A549 (cell line): ENCODE measurements around the gene RPL26. TPM values are rescaled to one million over a fixed set of nuclear protein-coding genes. Genes with fewer than 3 reads are reported as not detected.
"Not testable (repeated sequence)": the region's sequence is repeated elsewhere in the genome, so short reads cannot be mapped to it uniquely, and the experiment has no call there.

Experiments
- ATAC-seq, 2 experiments: fragments of 200-7000 bp in 1 of 2; fragments of >200 bp in 1 of 2; cut with Nextera tagmentation in 1 of 2; cut with Tn5 transposase in 1 of 2; 3 replicates each; pipeline versions ENCODE4 v1.8.0 to v1.9.1; 2018 to 2020; ENCODE audit warnings: mild to moderate bottlenecking in 1 of 2, moderate library complexity in 1 of 2
- CTCF ChIA-PET: fragments of 300-600 bp; sonication (Branson Sonifier 250); formaldehyde crosslinking; extraction: SDS; loops from one replicate; lab custom pipeline; 2021; ENCODE audit warnings: antibody characterized with exemption, inconsistent platforms; lab: Yijun Ruan, JAX
- POLR2A ChIA-PET: fragments of 350-600 bp; formaldehyde crosslinking; extraction: SDS; loops from one replicate; lab custom pipeline; 2021; ENCODE audit warnings: antibody characterized with exemption, inconsistent platforms; lab: Yijun Ruan, JAX
- DNase-seq, 2 experiments: peaks; one replicate each; pipeline versions ENCODE4 v3.0.0 to v3.0.0-alpha.2; 2011 to 2016; ENCODE audit warnings: low read depth in 1 of 2, low spot score in 1 of 2
- FAIRE-seq: peaks from 2 replicates; lab custom pipeline; 2011; peaks lifted over from hg19 to GRCh38; lab: Jason Lieb, UNC
- H3K27ac ChIP-seq, 2 experiments: fragments of >200 bp; sonication (Bioruptor Twin); formaldehyde crosslinking; 3 replicates each; pipeline ENCODE4 v1.5.1; 2016 to 2017
- H3K4me1 ChIP-seq: fragments of >200 bp; sonication (Bioruptor Twin); formaldehyde crosslinking; 3 replicates; pipeline ENCODE4 v1.6.1; 2016
- H3K4me2 ChIP-seq: fragments of >200 bp; sonication (Bioruptor Twin); formaldehyde crosslinking; 3 replicates; pipeline ENCODE4 v1.6.1; 2016
- H3K4me3 ChIP-seq: fragments of >200 bp; sonication (Bioruptor Twin); formaldehyde crosslinking; 3 replicates; pipeline ENCODE4 v1.5.1; 2016
- H3K9me3 ChIP-seq: fragments of >200 bp; sonication (Bioruptor Twin); formaldehyde crosslinking; 3 replicates; pipeline ENCODE4 v1.6.1; 2016
- BCL3 ChIP-seq: fragments of >200 bp; sonication (Bioruptor Twin); formaldehyde crosslinking; IDR thresholded peaks from 3 replicates; pipeline ENCODE4 v1.6.1; 2016
- CBX2 ChIP-seq: fragments of 200-600 bp; sonication (generic); IDR thresholded peaks from 2 replicates; pipeline ENCODE4 v1.6.1; 2016; ENCODE audit warnings: low read depth, mild to moderate bottlenecking, borderline replicate concordance
- ESRRA ChIP-seq: fragments of 150-350 bp; IDR thresholded peaks from 2 replicates; pipeline ENCODE4 v1.6.1; 2014; ENCODE audit warnings: mild to moderate bottlenecking, low read length, borderline replicate concordance
- GATA3 ChIP-seq: IDR thresholded peaks from 2 replicates; pipeline ENCODE4 v1.6.1; 2012; ENCODE audit warnings: borderline replicate concordance
- HES2 ChIP-seq: fragments of >200 bp; sonication (Bioruptor Twin); formaldehyde crosslinking; IDR thresholded peaks from 2 replicates; pipeline ENCODE4 v1.6.1; 2016
- HEYL ChIP-seq: fragments of 250-450 bp; sonication (Bioruptor Pico); IDR thresholded peaks from 2 replicates; pipeline ENCODE4 v1.8.0; 2021; ENCODE audit warnings: mild to moderate bottlenecking, moderate library complexity
- HOXA7 ChIP-seq: fragments of 250-450 bp; sonication (Bioruptor Pico); IDR thresholded peaks from 2 replicates; pipeline ENCODE4 v1.5.0; 2020; ENCODE audit warnings: mild to moderate bottlenecking, moderate library complexity
- HOXB13 ChIP-seq: fragments of 250-450 bp; sonication (Bioruptor Pico); IDR thresholded peaks from 2 replicates; pipeline ENCODE4 v1.5.0; 2020; ENCODE audit warnings: low read depth, mild to moderate bottlenecking, moderate library complexity
- HOXB5 ChIP-seq: fragments of 250-450 bp; sonication (Bioruptor Pico); IDR thresholded peaks from 2 replicates; pipeline ENCODE4 v1.5.0; 2020; ENCODE audit warnings: mild to moderate bottlenecking, moderate library complexity
- MYC ChIP-seq: IDR thresholded peaks from 2 replicates; pipeline ENCODE4 v1.6.1; 2012; ENCODE audit warnings: mild to moderate bottlenecking, inconsistent platforms, low read length, improper control_type of control experiment, borderline replicate concordance
- PBX3 ChIP-seq: IDR thresholded peaks from 2 replicates; pipeline ENCODE4 v1.6.1; 2012
- POLR2A ChIP-seq: IDR thresholded peaks from 2 replicates; pipeline ENCODE4 v1.6.1; 2012; ENCODE audit warnings: mild to moderate bottlenecking, low read length
- RNF2 ChIP-seq: fragments of 200-600 bp; sonication (generic); IDR thresholded peaks from 2 replicates; pipeline ENCODE4 v1.6.1; 2016; ENCODE audit warnings: low read depth, mild to moderate bottlenecking, antibody characterized with exemption, moderate library complexity, borderline replicate concordance
- SREBF2 ChIP-seq: fragments of 450-650 bp; IDR thresholded peaks from 2 replicates; pipeline ENCODE4 v1.6.1; 2014; ENCODE audit warnings: mild to moderate bottlenecking, moderate library complexity
- TFCP2L1 ChIP-seq: fragments of 250-450 bp; sonication (Bioruptor Pico); IDR thresholded peaks from 2 replicates; pipeline ENCODE4 v1.5.0; 2021; ENCODE audit warnings: mild to moderate bottlenecking
- ZNF302 ChIP-seq: fragments of 250-450 bp; sonication (Bioruptor Pico); IDR thresholded peaks from 2 replicates; pipeline ENCODE4 v1.9.0; 2021; ENCODE audit warnings: inconsistent platforms, mild to moderate bottlenecking, moderate library complexity
- WGBS: methylation state at CpG from one replicate; pipeline ENCODE4 v1.1.6; 2017; ENCODE audit errors: missing lambda C conversion rate; 5-methylcytosine and 5-hydroxymethylcytosine counted together
- polyA plus RNA-seq, 4 experiments: library from polyadenylated mRNA; depleted of rRNA in 3 of 4; stranded (reverse); fragments of >200 nt; fragmentation: RNase III in 1 of 4; extraction: RNeasy Plus Mini Kit Qiagen cat#74134 plus additional on column Dnase treatment in 1 of 4; gene quantifications; 2 replicates in 3 of 4; 3 replicates in 1 of 4; pipeline ENCODE4 v1.2.3, GENCODE V29; 2011 to 2017
- TF ChIP-seq, protein P1 (sequence below): fragments of >200 bp; sonication (Bioruptor Twin); formaldehyde crosslinking; IDR thresholded peaks from 3 replicates; pipeline ENCODE4 v1.5.1; 2016
- TF ChIP-seq, protein P2 (sequence below): fragments of 200-600 bp; sonication (generic); IDR thresholded peaks from 2 replicates; pipeline ENCODE4 v1.6.1; 2016; ENCODE audit warnings: antibody characterized with exemption, mild to moderate bottlenecking, moderate library complexity

RPL26 gene
- polyA plus RNA-seq, 2 of the 4 experiments (the other 2 are of a cell fraction): 5,521 to 7,141 TPM

DNA sequence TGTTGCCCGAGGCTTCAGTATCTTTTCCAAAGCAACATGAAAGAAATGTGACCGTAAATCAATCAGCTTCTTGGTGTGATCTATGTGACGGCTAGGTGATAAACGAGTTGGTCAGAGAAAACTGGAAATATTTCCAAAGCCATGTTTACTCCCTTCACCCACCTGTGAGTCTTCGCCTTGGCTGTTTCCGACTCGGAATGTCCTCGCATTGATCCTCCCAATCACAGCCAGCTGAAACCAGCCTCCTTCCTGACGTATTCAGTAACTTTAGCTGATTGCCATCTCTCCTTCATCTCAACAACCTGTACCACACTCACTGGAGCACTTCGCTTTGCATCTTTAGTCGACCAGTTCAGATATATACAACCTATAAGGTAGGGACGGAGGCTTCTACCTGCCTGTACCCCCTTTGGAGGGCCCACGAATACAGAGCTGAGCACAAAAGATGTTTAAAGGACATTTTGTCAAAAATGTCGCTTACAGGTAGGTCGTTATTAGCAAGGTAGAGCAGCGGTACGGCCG lies 7.2 kb downstream of the RPL26 start:
- ChIA-PET CTCF (interaction anchor here (0.6 to 2.2 kb wide), 15 partner anchors 8 to 1887 kb away, joined by 3 to 7 read pairs (median 4); partner anchors contain the start of genes CCDC42 and NDEL1), POLR2A (interaction anchor here (1.5 to 2.5 kb wide), 4 partner anchors 60 to 184 kb away, joined by 4 to 14 read pairs (median 10); partner anchors contain the start of genes CTC1, NDEL1 and SLC25A35)
- 0 out of 3 replicates have a peak, but pooled peaks have one; percentile 5 for TF ChIP-seq BCL3
- no peak for TF ChIP-seq RNF2
- Histone ChIP-seq H3K4me1 (peaks cover 48% of the 10 kb centered on the region), H3K9me3 (no peaks in the 10 kb centered on the region), H3K4me3 (peak overlapping the region; percentile 50), H3K27ac (peak overlapping the region; percentile 76 to 93), H3K4me2 (peak overlapping the region; percentile 91)
- 64% methylated on average over 18 of the region's 18 CpGs for WGBS
- no peak for FAIRE-seq
- DNase-seq: no peak
- peak in 1 of 2 experiments; percentile 26; a peak in 4 of 6 replicates for ATAC-seq

- CTCF ChIA-PET, H3K27ac ChIP-seq, POLR2A ChIA-PET, DNase-seq, H3K4me3 ChIP-seq, ATAC-seq, H3K4me2 ChIP-seq, H3K9me3 ChIP-seq, FAIRE-seq: not testable (repeated sequence)
- WGBS: 93% methylated on average over 15 of the region's 26 CpGs
- H3K4me1 ChIP-seq: peaks cover 30% of the 10 kb centered on the region
These were observed 9.1 kb downstream of the RPL26 start for GRCh38 chr17:8373856-8374255.

DNA sequence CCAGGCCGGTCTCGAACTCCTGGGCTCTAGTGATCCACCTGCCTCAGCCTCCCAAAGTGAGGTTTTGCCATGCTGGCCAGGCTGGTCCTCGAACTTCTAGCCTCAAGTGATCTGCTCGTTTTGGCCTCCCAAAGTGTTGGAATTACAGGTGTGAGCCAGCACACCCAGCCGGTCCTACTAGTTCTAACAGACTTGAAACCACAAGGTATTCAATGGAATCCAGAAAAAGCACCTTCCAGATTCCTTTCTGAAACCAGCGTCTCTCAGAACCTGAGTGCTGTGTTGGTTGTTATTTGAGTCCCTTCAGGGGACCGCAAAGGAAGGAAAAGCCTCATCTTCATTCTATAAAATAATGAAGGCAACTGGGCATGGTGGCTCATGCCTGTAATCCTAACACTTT lies 10.6 kb downstream of the RPL26 start:
- 87% methylated on average over 7 of the region's 7 CpGs for WGBS
- no peak overlapping the region for H3K4me2 ChIP-seq
- TF ChIP-seq CBX2 (no peak), POLR2A (no peak), PBX3 (no peak), BCL3 (no peak), MYC (no peak), HES2 (no peak), ZNF302 (CRISPR knock-in tag) (no peak), GATA3 (no peak), TFCP2L1 (CRISPR knock-in tag) (no peak), HOXA7 (CRISPR knock-in tag) (no peak), ESRRA (no peak), HEYL (no peak), SREBF2 (no peak), HOXB5 (CRISPR knock-in tag) (no peak), HOXB13 (CRISPR knock-in tag) (no peak)
- TF ChIP-seq, protein P1, sequence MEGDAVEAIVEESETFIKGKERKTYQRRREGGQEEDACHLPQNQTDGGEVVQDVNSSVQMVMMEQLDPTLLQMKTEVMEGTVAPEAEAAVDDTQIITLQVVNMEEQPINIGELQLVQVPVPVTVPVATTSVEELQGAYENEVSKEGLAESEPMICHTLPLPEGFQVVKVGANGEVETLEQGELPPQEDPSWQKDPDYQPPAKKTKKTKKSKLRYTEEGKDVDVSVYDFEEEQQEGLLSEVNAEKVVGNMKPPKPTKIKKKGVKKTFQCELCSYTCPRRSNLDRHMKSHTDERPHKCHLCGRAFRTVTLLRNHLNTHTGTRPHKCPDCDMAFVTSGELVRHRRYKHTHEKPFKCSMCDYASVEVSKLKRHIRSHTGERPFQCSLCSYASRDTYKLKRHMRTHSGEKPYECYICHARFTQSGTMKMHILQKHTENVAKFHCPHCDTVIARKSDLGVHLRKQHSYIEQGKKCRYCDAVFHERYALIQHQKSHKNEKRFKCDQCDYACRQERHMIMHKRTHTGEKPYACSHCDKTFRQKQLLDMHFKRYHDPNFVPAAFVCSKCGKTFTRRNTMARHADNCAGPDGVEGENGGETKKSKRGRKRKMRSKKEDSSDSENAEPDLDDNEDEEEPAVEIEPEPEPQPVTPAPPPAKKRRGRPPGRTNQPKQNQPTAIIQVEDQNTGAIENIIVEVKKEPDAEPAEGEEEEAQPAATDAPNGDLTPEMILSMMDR: no peak
- TF ChIP-seq, protein P2, sequence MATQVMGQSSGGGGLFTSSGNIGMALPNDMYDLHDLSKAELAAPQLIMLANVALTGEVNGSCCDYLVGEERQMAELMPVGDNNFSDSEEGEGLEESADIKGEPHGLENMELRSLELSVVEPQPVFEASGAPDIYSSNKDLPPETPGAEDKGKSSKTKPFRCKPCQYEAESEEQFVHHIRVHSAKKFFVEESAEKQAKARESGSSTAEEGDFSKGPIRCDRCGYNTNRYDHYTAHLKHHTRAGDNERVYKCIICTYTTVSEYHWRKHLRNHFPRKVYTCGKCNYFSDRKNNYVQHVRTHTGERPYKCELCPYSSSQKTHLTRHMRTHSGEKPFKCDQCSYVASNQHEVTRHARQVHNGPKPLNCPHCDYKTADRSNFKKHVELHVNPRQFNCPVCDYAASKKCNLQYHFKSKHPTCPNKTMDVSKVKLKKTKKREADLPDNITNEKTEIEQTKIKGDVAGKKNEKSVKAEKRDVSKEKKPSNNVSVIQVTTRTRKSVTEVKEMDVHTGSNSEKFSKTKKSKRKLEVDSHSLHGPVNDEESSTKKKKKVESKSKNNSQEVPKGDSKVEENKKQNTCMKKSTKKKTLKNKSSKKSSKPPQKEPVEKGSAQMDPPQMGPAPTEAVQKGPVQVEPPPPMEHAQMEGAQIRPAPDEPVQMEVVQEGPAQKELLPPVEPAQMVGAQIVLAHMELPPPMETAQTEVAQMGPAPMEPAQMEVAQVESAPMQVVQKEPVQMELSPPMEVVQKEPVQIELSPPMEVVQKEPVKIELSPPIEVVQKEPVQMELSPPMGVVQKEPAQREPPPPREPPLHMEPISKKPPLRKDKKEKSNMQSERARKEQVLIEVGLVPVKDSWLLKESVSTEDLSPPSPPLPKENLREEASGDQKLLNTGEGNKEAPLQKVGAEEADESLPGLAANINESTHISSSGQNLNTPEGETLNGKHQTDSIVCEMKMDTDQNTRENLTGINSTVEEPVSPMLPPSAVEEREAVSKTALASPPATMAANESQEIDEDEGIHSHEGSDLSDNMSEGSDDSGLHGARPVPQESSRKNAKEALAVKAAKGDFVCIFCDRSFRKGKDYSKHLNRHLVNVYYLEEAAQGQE: no peak
- TF ChIP-seq, all 56 proteins: peak for 0
- Histone ChIP-seq H3K9me3 (no peaks in the 10 kb centered on the region), H3K27ac (no peak overlapping the region), H3K4me1 (peaks cover 16% of the 10 kb centered on the region), H3K4me3 (no peak overlapping the region)
- no peak for ATAC-seq
- no peak for DNase-seq
- ChIA-PET CTCF (no interaction called here), POLR2A (no interaction called here)
- no peak for FAIRE-seq
